B cell (primary cell): ENCODE data around the gene PAPPA.

Experiments used
- CTCF ChIP-seq: fragments of 200-600 bp; IDR thresholded peaks from one replicate; pipeline ENCODE4 v1.8.0; 2022; ENCODE audit warnings: antibody characterized with exemption, mild to moderate bottlenecking
- EZH2 ChIP-seq: IDR thresholded peaks from 2 replicates; pipeline ENCODE4 v1.6.1; 2012; ENCODE audit warnings: borderline replicate concordance, low read depth, mild to moderate bottlenecking, moderate library complexity, low read length; ENCODE audit not compliant: insufficient read depth, poor library complexity, severe bottlenecking

- no peak for TF ChIP-seq EZH2
- no peak for TF ChIP-seq CTCF
Observed at GRCh38 chr9:116187570-116188170, 34.1 kb downstream of the PAPPA start.
